Measurements from ENCODE around the gene GPC6.
A peak's percentile ranks its signal among the peaks of the same experiment; 100 is the strongest.

Gene GPC6

GRCh38 chr13:94362411-94362909, 1135.9 kb downstream of the GPC6 start (continued):
- TF ChIP-seq KLF9 (tag by site-specific recombination; IDR thresholded peaks at IDR 0.05; ENCODE audit: low read depth): no peak
- TF ChIP-seq ZSCAN30 (tag by site-specific recombination; IDR thresholded peaks at IDR 0.05): peak; percentile 40; the same call in 1 of the 2 replicates
- no peak for TF ChIP-seq ZNF266 (tag by site-specific recombination; IDR thresholded peaks at IDR 0.05; ENCODE audit: low read depth)
- no peak for TF ChIP-seq ZNF791 (tag by site-specific recombination; IDR thresholded peaks at IDR 0.05)
- TF ChIP-seq ZNF280C (tag by site-specific recombination; IDR thresholded peaks at IDR 0.05): no peak
- no peak for TF ChIP-seq ZNF544 (tag by site-specific recombination; IDR thresholded peaks at IDR 0.05)
- TF ChIP-seq ZNF133 (tag by site-specific recombination; IDR thresholded peaks at IDR 0.05): no peak
- no peak for TF ChIP-seq ZNF677 (tag by site-specific recombination; IDR thresholded peaks at IDR 0.05)
- no peak for TF ChIP-seq ZNF10 (tag by site-specific recombination; IDR thresholded peaks at IDR 0.05)
- no peak for TF ChIP-seq AEBP2 (tag by site-specific recombination; IDR thresholded peaks at IDR 0.05; ENCODE audit: borderline replicate concordance)
- TF ChIP-seq ZNF223 (tag by site-specific recombination; IDR thresholded peaks at IDR 0.05): no peak
- TF ChIP-seq ZNF621 (tag by site-specific recombination; IDR thresholded peaks at IDR 0.05): no peak
- TF ChIP-seq ZNF155 (tag by site-specific recombination; IDR thresholded peaks at IDR 0.05): no peak
- peak; percentile 90 for TF ChIP-seq ZNF660 (tag by site-specific recombination; IDR thresholded peaks at IDR 0.05)
- no peak for TF ChIP-seq ZBTB6 (tag by site-specific recombination; IDR thresholded peaks at IDR 0.05)
- TF ChIP-seq ZSCAN4 (tag by site-specific recombination; IDR thresholded peaks at IDR 0.05): no peak
- no peak for TF ChIP-seq ZNF404 (tag by site-specific recombination; IDR thresholded peaks at IDR 0.05)
- TF ChIP-seq ZNF624 (tag by site-specific recombination; IDR thresholded peaks at IDR 0.05): no peak
- TF ChIP-seq ZNF248 (tag by site-specific recombination; IDR thresholded peaks at IDR 0.05): no peak
- TF ChIP-seq ZSCAN5A (tag by site-specific recombination; IDR thresholded peaks at IDR 0.05): no peak
- no peak for TF ChIP-seq ZFP69B (tag by site-specific recombination; IDR thresholded peaks at IDR 0.05)

GRCh38 chr13:94366677-94367076, 1140.1 kb downstream of the GPC6 start:
- POLR2A ChIA-PET: no interaction called here
- Histone ChIP-seq H3K4me1 (ENCODE audit: control insufficient read depth, insufficient read depth, low read length) (no peaks in the 10 kb centered on the region), H3K36me3 (ENCODE audit: control insufficient read depth in 2 of 2, insufficient read depth in 1 of 2, low read length in 2 of 2) (no peaks in the 10 kb centered on the region), H3K27ac (ENCODE audit: extremely low read depth, low read depth, low read length) (no peak overlapping the region), H3K4me3 (ENCODE audit: low read depth, low read length) (no peak overlapping the region), H3K9me3 (ENCODE audit: control insufficient read depth, insufficient read depth, low read depth, low read length) (no peaks in the 10 kb centered on the region)
- CTCF ChIA-PET: no interaction called here
- TF ChIP-seq ZNF2 (tag by site-specific recombination; IDR thresholded peaks at IDR 0.05) (no peak), ZNF777 (tag by site-specific recombination; IDR thresholded peaks at IDR 0.05; ENCODE audit: borderline replicate concordance) (no peak), ZNF548 (tag by site-specific recombination; IDR thresholded peaks at IDR 0.05) (no peak), ZNF529 (tag by site-specific recombination; IDR thresholded peaks at IDR 0.05; ENCODE audit: insufficient replicate concordance) (no peak), ZNF112 (tag by site-specific recombination; IDR thresholded peaks at IDR 0.05) (no peak), ZNF707 (tag by site-specific recombination; IDR thresholded peaks at IDR 0.05) (no peak), SP2 (tag by site-specific recombination; IDR thresholded peaks at IDR 0.05) (no peak), ZNF335 (tag by site-specific recombination; conservative IDR thresholded peaks at IDR 0.05) (no peak), PBX3 (CRISPR knock-in tag; IDR thresholded peaks at IDR 0.05) (no peak)
